Measurements from ENCODE around the gene FAM210B. TPM values are rescaled to one million over a fixed set of nuclear protein-coding genes. Genes with fewer than 3 reads are reported as not detected.

Gene FAM210B
- total and polyA plus RNA-seq, 2 of the 8 experiments (the other 6 are each of a cell fraction or from before 2014, with no cell fraction given) = 9.4 to 15.0 TPM

GRCh38 chr20:56409521-56409920 is 50.7 kb downstream of the FAM210B start:
- Histone ChIP-seq H3K27me3 (replicated peaks in 1 of 4; ENCODE audit: control insufficient read depth in 3 of 4, extremely low read depth in 1 of 4, insufficient read depth in 3 of 4, low read length in 3 of 4) (no peaks in the 10 kb centered on the region), H3K4me2 (ENCODE audit: insufficient read depth in 1 of 2, low read depth in 2 of 2, low read length in 2 of 2) (no peak overlapping the region), H2BK15ac (ENCODE audit: low read length) (no peak overlapping the region), H4K8ac (ENCODE audit: extremely low read depth, insufficient read depth, low read length) (no peak overlapping the region), H3K79me2 (ENCODE audit: control insufficient read depth in 1 of 2, insufficient read depth in 2 of 2, low read length in 2 of 2) (peaks cover 0 to 6% of the 10 kb centered on the region in 2 experiments; a peak in 2 of 4 replicates), H3K36me3 (ENCODE audit: control insufficient read depth in 2 of 4, insufficient read depth in 4 of 4, low read length in 3 of 4) (peaks cover 2 to 35% (median 21%) of the 10 kb centered on the region in 4 experiments; a peak in 7 of 8 replicates), H4K91ac (replicated peaks; ENCODE audit: insufficient read length, low read length) (no peak overlapping the region), H4K20me1 (replicated peaks in 1 of 2; ENCODE audit: control insufficient read depth in 1 of 2, insufficient read depth in 2 of 2, low read length in 2 of 2) (peaks cover 2 to 5% of the 10 kb centered on the region in 2 experiments), H3K56ac (replicated peaks; ENCODE audit: insufficient read length, low read depth, low read length) (no peak overlapping the region), H3K27ac (ENCODE audit: low read depth, low read length) (no peak overlapping the region), H4K5ac (ENCODE audit: insufficient read length, low read depth, low read length) (no peak overlapping the region), H2AK5ac (ENCODE audit: low read depth, low read length) (no peak overlapping the region), H2BK20ac (ENCODE audit: low read length) (no peak overlapping the region), H2AFZ (ENCODE audit: low read length) (no peak overlapping the region), H3K79me1 (ENCODE audit: low read depth, low read length) (no peaks in the 10 kb centered on the region), H3K4me3 (ENCODE audit: extremely low read depth in 1 of 4, insufficient read depth in 2 of 4, low read depth in 3 of 4, low read length in 4 of 4) (no peak overlapping the region), H3K4me1 (replicated peaks in 1 of 4; ENCODE audit: control insufficient read depth in 3 of 4, insufficient read depth in 4 of 4, low read length in 3 of 4) (no peaks in the 10 kb centered on the region), H3K23ac (ENCODE audit: insufficient read length) (no peak overlapping the region), H3K9ac (replicated peaks in 1 of 4; ENCODE audit: extremely low read depth in 1 of 4, low read depth in 3 of 4, low read length in 3 of 4) (no peak overlapping the region), H3K23me2 (ENCODE audit: low read depth, low read length) (no peaks in the 10 kb centered on the region), H3K4ac (replicated peaks; ENCODE audit: insufficient read length, low read depth, low read length) (no peak overlapping the region), H3K18ac (ENCODE audit: extremely low read depth, low read length) (no peak overlapping the region), H2BK5ac (ENCODE audit: low read depth, low read length) (no peak overlapping the region), H3K9me3 (ENCODE audit: insufficient read depth in 2 of 2, low read depth in 1 of 2, low read length in 1 of 2) (no peaks in the 10 kb centered on the region), H2BK12ac (ENCODE audit: low read depth, low read length) (no peak overlapping the region), H3K14ac (ENCODE audit: insufficient read length) (no peak overlapping the region), H2BK120ac (replicated peaks; ENCODE audit: low read depth, low read length) (no peak overlapping the region)
- CTCF ChIA-PET (ENCODE audit: partially characterized antibody) = interaction anchor here (0.8 kb wide), 1 partner anchor 8 kb away, joined by 3 read pairs; no protein-coding TSS in a partner anchor
- 91% methylated on average over 5 of the region's 5 CpGs; no CpG with 5 or more reads in 1 of the 2 experiments for WGBS, 2 experiments (ENCODE audit: extremely low coverage in 1 of 2, insufficient coverage in 1 of 2, insufficient read length in 1 of 2, insufficient replicate concordance in 2 of 2, low coverage in 1 of 2, low lambda C conversion rate in 2 of 2, missing lambda C conversion rate in 1 of 2)
- DNase-seq (ENCODE audit: low read depth in 1 of 2, low spot score in 2 of 2) = no peak
- no peak for FAIRE-seq
- POLR2A ChIA-PET (ENCODE audit: partially characterized antibody) = interaction anchor here (1.6 to 1.7 kb wide), 2 partner anchors 11 to 14 kb away, joined by 4 to 5 read pairs; no protein-coding TSS in a partner anchor
- no peak for TF ChIP-seq SAP30 (IDR thresholded peaks at IDR 0.05; ENCODE audit: insufficient read depth, insufficient replicate concordance, low read length)

Data from H1 (cell line).